Measurements from ENCODE around the gene RAI1. TPM values are rescaled to one million over a fixed set of nuclear protein-coding genes. Genes with fewer than 3 reads are reported as not detected.
A peak's percentile ranks its signal among the peaks of the same experiment; 100 is the strongest.

Gene RAI1
- total and polyA plus RNA-seq, 10 of the 15 experiments (the other 5 are each of a cell fraction or from before 2014, with no cell fraction given), result 0.66 to 37.7 (median 6.0) TPM

GRCh38 chr17:17836818-17837379, 155.6 kb downstream of the RAI1 start, which contains the start of gene SREBF1:
Gene SREBF1, minus strand, starts transcription at chr17:17836986. Its CDS starts 169 bp downstream, at chr17:17836817.
- BruUV-seq (replicated peaks), result no TSS peak
- POLR2A ChIA-PET, result interaction anchor here (1.0 to 8.0 kb wide), 11 partner anchors 9 to 154 kb away, joined by 3 to 163 read pairs (median 4); no protein-coding TSS in a partner anchor
- H3K79me2 ChIP-seq (ENCODE audit: control insufficient read depth, insufficient read depth, low read length), result peaks cover 15% of the 10 kb centered on the region
- no peaks in the 10 kb centered on the region for H3K9me3 ChIP-seq (replicated peaks; ENCODE audit: control insufficient read depth, insufficient read depth, low read length)
- 3% methylated on average over 46 of the region's 52 CpGs for WGBS (ENCODE audit: insufficient coverage, insufficient replicate concordance, low lambda C conversion rate, missing lambda C conversion rate)
- RAD21 ChIA-PET (ENCODE audit: unreplicated experiment), result interaction anchor here (0.8 to 7.0 kb wide), 16 partner anchors 10 to 196 kb away, joined by 3 to 105 read pairs (median 5); no protein-coding TSS in a partner anchor
- peak within 1 kb of the TSS; percentile 79 for H3K9ac ChIP-seq (ENCODE audit: control insufficient read depth, insufficient read depth, low read length)
- peak within 1 kb of the TSS; percentile 79 for H3K4me3 ChIP-seq
- SMC1A ChIA-PET (ENCODE audit: uncharacterized antibody, unreplicated experiment), result interaction anchor here (0.9 to 6.2 kb wide), 8 partner anchors 10 to 154 kb away, joined by 3 to 46 read pairs (median 4); no protein-coding TSS in a partner anchor
- H2AFZ ChIP-seq (ENCODE audit: control insufficient read depth, low read depth, low read length), result peak within 1 kb of the TSS; percentile 79
- in situ Hi-C loops (cut with MboI), result no loop called here
- ATAC-seq (peak; percentile 56), FAIRE-seq (no peak), DNase-seq (ENCODE audit: low read depth, low spot score) (no peak)
- intact Hi-C loops (cut with micrococcal nuclease; ENCODE audit: unreplicated experiment), result loop anchor here (5.0 to 10.0 kb wide), 2 partner anchors 145 to 852 kb away; no protein-coding TSS in a partner anchor
- peak within 1 kb of the TSS; percentile 78 for H3K27ac ChIP-seq (ENCODE audit: control insufficient read depth, insufficient read depth)
- H3K36me3 ChIP-seq (ENCODE audit: control insufficient read depth in 2 of 2, insufficient read depth in 2 of 2, low read length in 1 of 2), result no peaks in the 10 kb centered on the region
- no peaks in the 10 kb centered on the region for H4K20me1 ChIP-seq (ENCODE audit: control insufficient read depth, insufficient read depth)
- H3K4me2 ChIP-seq (ENCODE audit: control insufficient read depth, insufficient read depth), result peak within 1 kb of the TSS; percentile 99
- H3K27me3 ChIP-seq (replicated peaks in 1 of 2; ENCODE audit: control insufficient read depth in 2 of 2, insufficient read depth in 2 of 2, low read length in 1 of 2), result no peaks in the 10 kb centered on the region
- peaks cover 50% of the 10 kb centered on the region for H3K4me1 ChIP-seq (ENCODE audit: control insufficient read depth, insufficient read depth, low read length)
- TF ChIP-seq ZNF217 (IDR thresholded peaks at IDR 0.05) (peak; percentile 8; the same call in 1 of the 2 replicates), NKRF (conservative IDR thresholded peaks at IDR 0.05) (0 out of 2 replicates have a peak, but pooled peaks have one; percentile 6), BACH1 (IDR thresholded peaks at IDR 0.05; ENCODE audit: borderline replicate concordance) (no peak), IRF3 (IDR thresholded peaks at IDR 0.05) (no peak), MLLT1 (IDR thresholded peaks at IDR 0.05) (no peak), PML (IDR thresholded peaks at IDR 0.05; ENCODE audit: low read length) (peak; percentile 67; the same call in 1 of the 2 replicates), JUND (IDR thresholded peaks at IDR 0.05; ENCODE audit: low read depth, low read length) (no peak), IKZF1 (conservative IDR thresholded peaks at IDR 0.05) (peak; percentile 23; the same call in 1 of the 2 replicates), SIN3A (IDR thresholded peaks at IDR 0.05; ENCODE audit: low read depth, low read length) (no peak), BCL11A (IDR thresholded peaks at IDR 0.05; ENCODE audit: low read depth, low read length) (no peak), RBBP5 (conservative IDR thresholded peaks at IDR 0.05) (no peak), LARP7 (IDR thresholded peaks at IDR 0.05) (peak; percentile 71; the same call in 1 of the 2 replicates), ZNF24 (IDR thresholded peaks at IDR 0.05) (peak; percentile 18; the same call in 1 of the 2 replicates), PKNOX1 (IDR thresholded peaks at IDR 0.05) (no peak)
- TF ChIP-seq, protein P1, sequence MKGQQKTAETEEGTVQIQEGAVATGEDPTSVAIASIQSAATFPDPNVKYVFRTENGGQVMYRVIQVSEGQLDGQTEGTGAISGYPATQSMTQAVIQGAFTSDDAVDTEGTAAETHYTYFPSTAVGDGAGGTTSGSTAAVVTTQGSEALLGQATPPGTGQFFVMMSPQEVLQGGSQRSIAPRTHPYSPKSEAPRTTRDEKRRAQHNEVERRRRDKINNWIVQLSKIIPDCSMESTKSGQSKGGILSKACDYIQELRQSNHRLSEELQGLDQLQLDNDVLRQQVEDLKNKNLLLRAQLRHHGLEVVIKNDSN (IDR thresholded peaks at IDR 0.05; ENCODE audit: borderline replicate concordance, extremely low read length, insufficient read depth, low read depth, low read length), result no peak
- CTCF ChIA-PET, result interaction anchor here (1.0 to 2.0 kb wide), 8 partner anchors 12 to 155 kb away, joined by 3 to 11 read pairs (median 4); no protein-coding TSS in a partner anchor
